CD4-positive, alpha-beta T cell treated with Interleukin-4 for 4 hours (primary cell): ENCODE measurements around the gene RAD51AP1.

Experiments
- DNase-seq: peaks from one replicate; pipeline ENCODE4 v3.0.0-alpha.2; 2020

Gene RAD51AP1

DNA sequence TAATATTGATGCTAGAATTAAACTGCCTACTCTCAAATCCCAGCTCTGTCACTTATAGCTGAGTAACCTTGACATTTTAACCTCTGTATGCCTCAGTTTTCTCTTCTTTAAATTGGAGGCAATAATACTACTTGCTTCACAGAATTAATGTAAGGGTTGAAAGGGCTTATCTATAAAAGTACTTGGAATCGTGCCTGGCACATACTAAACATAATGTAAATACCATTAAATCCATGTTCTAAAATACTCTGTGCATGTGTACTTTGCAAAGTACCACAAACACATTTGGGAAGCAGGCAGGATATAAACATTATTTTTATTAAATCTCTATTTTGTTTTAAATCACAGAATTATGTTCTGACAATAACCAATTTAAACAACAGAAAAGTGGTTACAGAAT is 65.3 kb downstream of the RAD51AP1 start:
- DNase-seq, result no peak

DNA sequence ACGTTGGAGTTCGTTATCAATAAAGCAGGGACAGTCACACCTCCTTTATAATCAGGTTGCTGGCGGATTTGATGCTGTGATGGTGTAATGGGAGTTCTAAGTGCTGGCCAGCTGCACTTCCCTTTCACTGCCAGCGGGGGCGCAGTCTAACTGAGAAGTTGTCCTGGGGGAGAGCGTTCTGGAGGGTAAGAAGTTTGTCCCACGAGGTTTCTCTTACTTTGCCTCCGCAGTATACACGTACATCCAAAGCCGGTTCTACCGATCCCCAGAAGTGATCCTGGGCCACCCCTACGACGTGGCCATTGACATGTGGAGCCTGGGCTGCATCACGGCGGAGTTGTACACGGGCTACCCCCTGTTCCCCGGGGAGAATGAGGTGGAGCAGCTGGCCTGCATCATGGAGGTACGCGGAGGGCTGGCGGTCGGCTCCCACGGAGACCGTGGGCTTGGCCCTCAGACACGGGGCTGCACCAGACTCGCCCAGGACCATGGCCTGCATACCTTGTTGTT is 66.0 kb downstream of the RAD51AP1 start:
- DNase-seq, result peak; percentile 84

DNA sequence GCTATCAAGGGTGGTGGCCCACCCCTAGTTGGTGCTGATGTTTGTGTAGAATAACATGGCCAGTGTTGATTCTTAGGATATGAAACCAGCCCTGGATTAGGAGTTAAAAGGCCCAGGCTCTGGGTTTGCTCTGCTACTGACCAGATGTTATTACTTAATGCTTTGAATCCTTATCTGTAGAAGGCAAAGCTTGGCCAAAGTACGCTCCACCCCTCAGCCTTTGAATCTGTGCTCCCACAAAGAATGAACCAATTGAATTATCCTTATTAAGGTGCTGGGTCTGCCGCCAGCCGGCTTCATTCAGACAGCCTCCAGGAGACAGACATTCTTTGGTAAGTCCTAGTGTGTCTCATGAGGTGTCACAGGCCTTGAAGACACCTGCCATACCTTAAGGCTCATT is 68.4 kb downstream of the RAD51AP1 start:
- DNase-seq, result no peak

DNA sequence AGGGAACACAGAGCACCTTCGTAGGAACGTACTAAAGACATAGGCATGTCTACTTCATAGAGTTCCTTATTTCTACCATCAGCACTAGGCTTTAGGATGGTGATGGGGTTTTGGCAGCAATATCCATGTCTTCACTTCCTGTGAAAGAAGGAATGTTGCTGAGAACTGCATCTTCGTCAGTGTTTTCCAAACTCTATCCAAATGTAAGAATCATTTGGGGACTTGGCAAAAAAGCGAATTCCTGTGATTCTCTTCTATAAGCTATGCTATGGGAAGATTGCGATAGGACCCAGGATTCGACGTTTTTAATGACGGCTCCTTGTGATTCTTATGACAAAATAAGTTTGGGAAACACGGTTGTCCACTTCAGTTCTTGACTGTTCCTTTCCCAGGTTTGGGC is 70.4 kb downstream of the RAD51AP1 start:
- no peak for DNase-seq
